T-cell (primary cell): ENCODE results near the gene DCLRE1B. TPM values are rescaled to one million over a fixed set of nuclear protein-coding genes. Genes with fewer than 3 reads are reported as not detected.

Source experiments
- ATAC-seq, 4 experiments: fragments of 200-7000 bp in 3 of 4; fragments of 150-1000 bp in 1 of 4; cut with Tn5 transposase; replicated peaks in 1 of 4; 1 replicate in 3 of 4; 2 replicates in 1 of 4; pipeline ENCODE4 v1.10.0; 2021; ENCODE audit warnings: moderate library complexity in 3 of 4, mild to moderate bottlenecking in 2 of 4, moderate number of reproducible peaks in 1 of 4
- CTCF ChIA-PET, 2 donors: fragments of 300-600 bp; sonication (Branson Sonifier 250); formaldehyde crosslinking; loops; one replicate each; lab custom pipeline; 2022; ENCODE audit warnings: antibody characterized with exemption in 2 of 2; lab: Charles Lee
- POLR2A ChIA-PET, 2 donors: fragments of 300-600 bp; sonication (Branson Sonifier 250); formaldehyde crosslinking; loops; one replicate each; lab custom pipeline; 2022; ENCODE audit warnings: antibody characterized with exemption in 2 of 2; lab: Charles Lee
- DNase-seq, 35 experiments: peaks; one replicate each; pipeline versions ENCODE4 v3.0.0 to v3.0.0-alpha.2; 2013 to 2023
- H3K27ac ChIP-seq: one replicate; pipeline ENCODE4 v1.5.1; 2013; ENCODE audit warnings: low read length
- H3K27me3 ChIP-seq, 2 experiments: replicated peaks in 1 of 2; 1 replicate in 1 of 2; 2 replicates in 1 of 2; pipeline versions ENCODE4 v1.6.1 to v1.7.0; 2013; ENCODE audit warnings: low read length in 1 of 2, mixed read lengths in 1 of 2; ENCODE audit not compliant: control insufficient read depth in 2 of 2, insufficient read depth in 2 of 2; ENCODE audit errors: extremely low read depth in 1 of 2
- H3K36me3 ChIP-seq, 2 donors: 1 replicate in 1 of 2; 2 replicates in 1 of 2; pipeline versions ENCODE4 v1.6.1 to v1.7.0; 2013; ENCODE audit warnings: low read length in 1 of 2; ENCODE audit not compliant: control insufficient read depth in 2 of 2, insufficient read depth in 1 of 2; ENCODE audit errors: extremely low read depth in 1 of 2
- H3K4me1 ChIP-seq, 2 experiments: 1 replicate in 1 of 2; 2 replicates in 1 of 2; pipeline versions ENCODE4 v1.6.1 to v1.7.0; 2013; ENCODE audit warnings: low read length in 2 of 2, mixed read lengths in 1 of 2; ENCODE audit not compliant: insufficient read depth in 2 of 2, control insufficient read depth in 1 of 2; ENCODE audit errors: extremely low read depth in 1 of 2
- H3K4me3 ChIP-seq, 2 donors: 1 replicate in 1 of 2; 2 replicates in 1 of 2; pipeline versions ENCODE4 v1.5.1 to v1.7.0; 2013; ENCODE audit warnings: mild to moderate bottlenecking in 2 of 2, low read length in 1 of 2, moderate library complexity in 1 of 2; ENCODE audit not compliant: control insufficient read depth in 1 of 2; ENCODE audit errors: extremely low read depth in 1 of 2
- H3K9me3 ChIP-seq: 2 replicates; pipeline ENCODE4 v1.7.0; 2013
- H3K27ac Mint-ChIP-seq, 2 donors: one replicate each; pipeline ENCODE4 v1.8.0; 2020 to 2021; ENCODE audit warnings: mild to moderate bottlenecking in 2 of 2, mixed read lengths in 2 of 2
- H3K27me3 Mint-ChIP-seq, 2 donors: one replicate each; pipeline ENCODE4 v1.8.0; 2021 to 2022; ENCODE audit warnings: mixed read lengths in 2 of 2
- H3K36me3 Mint-ChIP-seq: one replicate; pipeline ENCODE4 v1.8.0; 2021; ENCODE audit warnings: mixed read lengths
- H3K4me1 Mint-ChIP-seq, 3 donors: one replicate each; pipeline ENCODE4 v1.8.0; 2020 to 2022; ENCODE audit warnings: mixed read lengths in 3 of 3, mild to moderate bottlenecking in 1 of 3
- H3K4me3 Mint-ChIP-seq, 3 donors: one replicate each; pipeline ENCODE4 v1.8.0; 2020 to 2022; ENCODE audit warnings: mild to moderate bottlenecking in 3 of 3, mixed read lengths in 3 of 3, moderate library complexity in 3 of 3
- H3K9me3 Mint-ChIP-seq, 3 donors: one replicate each; pipeline ENCODE4 v1.8.0; 2020 to 2022; ENCODE audit warnings: mixed read lengths in 3 of 3
- WGBS: methylation state at CpG from one replicate; pipeline ENCODE4 v1.1.5; 2013; ENCODE audit warnings: missing lambda C conversion rate; ENCODE audit not compliant: insufficient coverage; 5-methylcytosine and 5-hydroxymethylcytosine counted together
- total RNA-seq, 35 experiments: library from RNA in 6 of 35; stranded (reverse) in 6 of 35; fragments of 120-200 nt in 1 of 35; gene quantifications; one replicate each; pipeline versions ENCODE4 v1.2.1 to v1.2.4 and lab custom pipeline; 2013 to 2026

The DCLRE1B gene
- total RNA-seq, 5 donors from 2014 or later (not counting 1 experiment from before 2014, with no cell fraction given): 5.6 to 6.1 (median 5.9) TPM

DNA sequence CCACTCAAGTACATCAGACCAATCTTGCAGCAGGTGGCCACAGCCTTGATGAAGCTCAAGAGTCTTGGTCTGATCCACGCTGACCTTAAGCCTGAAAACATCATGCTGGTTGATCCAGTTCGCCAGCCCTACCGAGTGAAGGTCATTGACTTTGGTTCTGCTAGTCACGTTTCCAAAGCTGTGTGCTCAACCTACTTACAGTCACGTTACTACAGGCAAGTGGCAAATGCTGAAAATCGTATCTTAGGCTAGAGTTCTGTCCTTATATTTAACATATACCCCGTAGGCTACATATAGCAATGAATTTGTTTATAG lies 36.1 kb downstream of the DCLRE1B start:
- Histone ChIP-seq H3K36me3 (peaks cover 4 to 22% of the 10 kb centered on the region in 2 donors), H3K4me1 (peaks cover 54 to 58% of the 10 kb centered on the region in 2 experiments), H3K27me3 (no peaks in the 10 kb centered on the region), H3K4me3 (no peak overlapping the region), H3K9me3 (no peaks in the 10 kb centered on the region), H3K27ac (peak overlapping the region; percentile 68)
- Mint-ChIP-seq H3K4me3 (peak overlapping the region; percentile 69 to 90 (median 77)), H3K27me3 (no peaks in the 10 kb centered on the region), H3K36me3 (peaks cover 36% of the 10 kb centered on the region), H3K27ac (peak overlapping the region; percentile 92 to 98), H3K4me1 (peaks cover 80 to 82% (median 82%) of the 10 kb centered on the region in 3 donors), H3K9me3 (no peaks in the 10 kb centered on the region)
- no peak for DNase-seq
- WGBS: 64% methylated on average over 3 of the region's 7 CpGs
- peak in 2 of 4 experiments; percentile 4 to 10 for ATAC-seq
- ChIA-PET POLR2A (interaction anchor here (0.7 to 6.1 kb wide), 5 partner anchors 8 to 14 kb away, joined by 3 to 86 read pairs (median 6); partner anchors contain the start of gene HIPK1 (in 1 of the 2)), CTCF (interaction anchor here (1.5 to 2.8 kb wide), 2 partner anchors 8 to 10 kb away, joined by 5 to 23 read pairs; no protein-coding TSS in a partner anchor)

DNA sequence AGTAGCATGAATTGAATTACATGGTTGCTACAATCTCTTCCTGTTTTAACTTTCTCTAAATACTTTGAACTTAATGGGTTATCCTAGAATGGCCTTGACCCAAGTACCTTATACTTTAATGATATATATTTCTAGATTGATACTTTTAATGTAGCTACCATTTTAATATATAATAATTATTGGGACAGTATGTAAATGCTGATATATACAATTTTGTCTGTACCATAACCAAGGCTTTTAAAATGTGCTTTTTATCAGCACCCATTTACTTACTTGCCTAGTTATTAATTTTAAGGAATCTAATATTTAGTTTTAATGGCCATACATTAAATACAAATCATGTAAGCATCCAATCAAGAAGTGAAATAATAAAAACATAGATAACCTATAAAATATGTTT lies 37.4 kb downstream of the DCLRE1B start:
- DNase-seq: no peak
- H3K4me1 Mint-ChIP-seq: peaks cover 80 to 83% (median 82%) of the 10 kb centered on the region in 3 donors
- Histone ChIP-seq H3K4me3 (no peak overlapping the region), H3K27ac (no peak overlapping the region), H3K27me3 (no peaks in the 10 kb centered on the region), H3K9me3 (no peaks in the 10 kb centered on the region), H3K4me1 (peaks cover 55 to 61% of the 10 kb centered on the region in 2 experiments), H3K36me3 (peaks cover 4 to 22% of the 10 kb centered on the region in 2 donors)
- ATAC-seq: no peak
- POLR2A ChIA-PET: interaction anchor here (0.5 to 6.1 kb wide), 4 partner anchors 8 to 13 kb away, joined by 3 to 86 read pairs (median 22); partner anchors contain the start of gene HIPK1 (in 1 of the 2)
- peak overlapping the region in 1 of 3 donors; percentile 52 for H3K4me3 Mint-ChIP-seq
- peak overlapping the region; percentile 50 to 64 for H3K27ac Mint-ChIP-seq
- peaks cover 32% of the 10 kb centered on the region for H3K36me3 Mint-ChIP-seq
- CTCF ChIA-PET: interaction anchor here (0.8 to 1.0 kb wide), 3 partner anchors 10 to 15 kb away, joined by 3 to 4 read pairs (median 3); no protein-coding TSS in a partner anchor
- H3K27me3 Mint-ChIP-seq: no peaks in the 10 kb centered on the region
- H3K9me3 Mint-ChIP-seq: no peaks in the 10 kb centered on the region

DNA sequence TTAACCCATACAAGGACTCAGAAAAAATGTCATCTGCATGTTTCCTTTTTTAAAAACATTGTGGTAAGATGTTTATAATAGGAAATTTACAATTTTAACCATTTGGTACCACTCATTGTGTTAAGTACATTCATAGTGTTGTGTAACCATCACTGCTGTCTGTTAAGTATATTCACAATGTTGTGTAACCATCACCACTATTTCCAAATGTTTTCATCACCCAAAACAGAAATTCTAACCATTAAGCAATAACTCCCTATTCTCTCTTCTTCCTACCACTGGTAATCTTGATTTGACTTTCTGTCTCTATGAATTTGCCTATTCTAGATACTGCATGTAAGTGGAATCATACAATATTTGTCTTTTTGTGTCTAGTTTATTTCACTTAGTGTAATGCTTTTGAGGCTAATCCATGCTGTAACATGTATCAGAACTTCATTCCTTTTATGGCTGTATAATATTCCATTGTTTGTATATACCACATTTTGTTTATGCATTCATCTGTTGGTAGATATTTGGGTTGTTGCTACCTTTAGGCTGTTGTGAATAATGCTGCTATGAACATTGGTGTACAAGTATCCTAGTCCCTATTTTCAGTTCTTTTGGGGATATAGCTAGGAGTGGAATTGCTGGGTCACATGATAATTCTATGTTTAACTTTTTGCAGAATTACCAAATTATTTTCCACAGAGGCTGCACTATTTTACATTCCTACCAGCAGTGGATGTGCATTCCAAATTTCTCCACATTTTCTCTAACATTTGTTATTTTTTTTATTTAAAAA lies 38.1 kb downstream of the DCLRE1B start:
- H3K36me3 Mint-ChIP-seq: peaks cover 32% of the 10 kb centered on the region
- H3K9me3 Mint-ChIP-seq: no peaks in the 10 kb centered on the region
- Histone ChIP-seq H3K9me3 (no peaks in the 10 kb centered on the region), H3K36me3 (peaks cover 4 to 22% of the 10 kb centered on the region in 2 donors), H3K27me3 (no peaks in the 10 kb centered on the region), H3K4me3 (no peak overlapping the region), H3K27ac (no peak overlapping the region), H3K4me1 (peaks cover 51 to 61% of the 10 kb centered on the region in 2 experiments)
- H3K4me1 Mint-ChIP-seq: peaks cover 80 to 83% (median 82%) of the 10 kb centered on the region in 3 donors
- no peak for DNase-seq
- ChIA-PET CTCF (interaction anchor here (0.5 to 1.0 kb wide), 6 partner anchors 9 to 597 kb away, joined by 3 to 4 read pairs (median 3); partner anchors contain the start of gene AP4B1 (in 1 of the 2)), POLR2A (interaction anchor here (0.5 to 6.1 kb wide), 5 partner anchors 8 to 13 kb away, joined by 3 to 86 read pairs (median 5); partner anchors contain the start of gene HIPK1 (in 1 of the 2))
- H3K27ac Mint-ChIP-seq: peak overlapping the region; percentile 48 to 56
- H3K4me3 Mint-ChIP-seq: peak overlapping the region in 1 of 3 donors; percentile 3
- H3K27me3 Mint-ChIP-seq: no peaks in the 10 kb centered on the region
- ATAC-seq: no peak

DNA sequence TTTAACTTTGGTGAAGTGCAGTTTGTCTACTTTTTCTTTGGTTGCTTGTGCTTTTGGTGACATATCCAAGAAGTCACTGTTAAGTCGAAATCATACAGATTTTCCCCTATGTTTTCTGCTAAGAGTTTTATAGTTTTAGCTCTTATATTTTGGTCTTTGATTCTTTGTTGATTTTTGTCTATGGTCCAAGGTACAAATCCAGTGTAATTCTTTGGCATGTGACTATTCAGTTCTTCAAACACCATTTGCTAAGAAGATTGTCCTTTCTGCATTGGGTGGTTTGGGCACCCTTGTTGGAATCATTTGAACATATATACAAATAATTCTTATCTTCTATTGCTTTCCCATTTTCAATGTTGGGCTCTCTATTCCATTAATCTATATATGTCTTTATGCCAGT lies 40.2 kb downstream of the DCLRE1B start:
- H3K9me3 ChIP-seq: no peaks in the 10 kb centered on the region
- no peak overlapping the region for H3K27ac ChIP-seq
- no peaks in the 10 kb centered on the region for H3K27me3 ChIP-seq
- peaks cover 82 to 83% (median 82%) of the 10 kb centered on the region in 3 donors for H3K4me1 Mint-ChIP-seq
- H3K36me3 Mint-ChIP-seq: peaks cover 33% of the 10 kb centered on the region
- H3K27me3 Mint-ChIP-seq: no peaks in the 10 kb centered on the region
- ChIA-PET POLR2A (interaction anchor here (2.9 to 6.6 kb wide), 3 partner anchors 11 to 15 kb away, joined by 20 to 221 read pairs (median 59); partner anchors contain the start of gene HIPK1 (in 2 of the 2)), CTCF (interaction anchor here (0.5 to 5.6 kb wide), 6 partner anchors 12 to 162 kb away, joined by 3 to 86 read pairs (median 6); partner anchors contain the start of gene HIPK1 (in 1 of the 2))
- H3K27ac Mint-ChIP-seq: peak overlapping the region; percentile 96 to 99
- no peaks in the 10 kb centered on the region for H3K9me3 Mint-ChIP-seq
- H3K4me3 ChIP-seq: no peak overlapping the region
- DNase-seq: no peak
- H3K4me3 Mint-ChIP-seq: peak overlapping the region in 1 of 3 donors; percentile 79
- H3K36me3 ChIP-seq: peaks cover 4 to 22% of the 10 kb centered on the region in 2 donors
- WGBS: no CpG with 5 or more reads among the region's 1 CpG
- H3K4me1 ChIP-seq: peaks cover 50 to 57% of the 10 kb centered on the region in 2 experiments
- no peak for ATAC-seq

DNA sequence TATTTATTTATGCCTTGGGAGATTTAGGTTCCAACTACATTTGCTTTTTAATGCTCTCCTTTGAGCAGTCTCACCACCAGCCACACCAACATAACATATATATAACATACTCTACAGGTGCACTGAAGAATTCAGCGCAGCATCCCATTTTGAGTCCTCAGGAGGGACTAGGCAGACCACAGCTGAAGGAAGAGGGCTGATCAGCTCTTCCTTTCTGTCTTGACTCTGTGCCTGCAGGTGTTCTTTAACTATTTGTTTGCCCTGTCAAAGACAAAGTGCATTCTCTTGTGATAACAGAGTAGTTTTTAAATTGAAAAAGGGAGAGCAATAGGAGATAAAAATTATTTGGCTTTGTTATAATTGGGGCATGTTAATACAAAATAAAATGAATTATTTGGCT lies 41.0 kb downstream of the DCLRE1B start:
- Histone ChIP-seq H3K4me3 (no peak overlapping the region), H3K27me3 (no peaks in the 10 kb centered on the region), H3K27ac (peak overlapping the region; percentile 84), H3K4me1 (peaks cover 46 to 54% of the 10 kb centered on the region in 2 experiments), H3K36me3 (peaks cover 2 to 18% of the 10 kb centered on the region in 2 donors), H3K9me3 (no peaks in the 10 kb centered on the region)
- peak overlapping the region; percentile 96 to 99 for H3K27ac Mint-ChIP-seq
- DNase-seq: peak in 2 of 35 experiments; percentile 10 to 32
- 29% methylated on average over 1 of the region's 1 CpG for WGBS
- ATAC-seq: peak in 3 of 4 experiments; percentile 45 to 56 (median 46)
- H3K9me3 Mint-ChIP-seq: no peaks in the 10 kb centered on the region
- peaks cover 80 to 82% (median 81%) of the 10 kb centered on the region in 3 donors for H3K4me1 Mint-ChIP-seq
- ChIA-PET CTCF (interaction anchor here (0.5 to 5.6 kb wide), 18 partner anchors 9 to 188 kb away, joined by 3 to 86 read pairs (median 4); partner anchors contain the start of genes HIPK1 (in 2 of the 2) and RSBN1 (in 1 of the 2)), POLR2A (interaction anchor here (0.5 to 6.6 kb wide), 12 partner anchors 8 to 1118 kb away, joined by 3 to 221 read pairs (median 5); partner anchors contain the start of gene HIPK1 (in 2 of the 2))
- peaks cover 25% of the 10 kb centered on the region for H3K36me3 Mint-ChIP-seq
- H3K4me3 Mint-ChIP-seq: peak overlapping the region; percentile 49 to 79 (median 63)
- no peaks in the 10 kb centered on the region for H3K27me3 Mint-ChIP-seq
